ENCODE results near the gene NUPR2. TPM values are rescaled to one million over a fixed set of nuclear protein-coding genes. Genes with fewer than 3 reads are reported as not detected.
"Not testable (repeated sequence)": the region's sequence is repeated elsewhere in the genome, so short reads cannot be mapped to it uniquely, and the experiment has no call there.

Gene NUPR2
- total RNA-seq, 1 experiment from 2014 or later = not detected

DNA sequence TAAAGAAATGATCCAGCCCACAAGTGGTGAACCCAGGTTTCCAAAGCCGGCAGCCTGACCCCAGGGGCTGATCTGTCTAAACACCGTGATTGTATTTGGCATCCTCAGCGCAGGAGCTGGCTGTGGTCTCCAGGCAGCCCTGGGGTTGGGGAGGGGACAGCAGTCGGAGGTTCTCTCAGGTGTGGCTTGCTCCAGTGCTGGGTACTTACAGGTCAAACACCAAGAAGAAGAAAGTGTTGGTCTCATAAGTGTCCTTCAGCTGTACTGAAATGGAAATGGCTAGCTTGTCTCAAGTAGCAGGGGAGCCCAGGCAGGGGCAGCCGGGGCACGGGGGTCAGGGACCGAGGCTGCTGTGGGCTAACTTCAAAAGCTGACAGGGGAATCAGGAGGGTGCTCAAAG lies 29.5 kb downstream of the NUPR2 start:
- DNase-seq (ENCODE audit: low read depth) = no peak

DNA sequence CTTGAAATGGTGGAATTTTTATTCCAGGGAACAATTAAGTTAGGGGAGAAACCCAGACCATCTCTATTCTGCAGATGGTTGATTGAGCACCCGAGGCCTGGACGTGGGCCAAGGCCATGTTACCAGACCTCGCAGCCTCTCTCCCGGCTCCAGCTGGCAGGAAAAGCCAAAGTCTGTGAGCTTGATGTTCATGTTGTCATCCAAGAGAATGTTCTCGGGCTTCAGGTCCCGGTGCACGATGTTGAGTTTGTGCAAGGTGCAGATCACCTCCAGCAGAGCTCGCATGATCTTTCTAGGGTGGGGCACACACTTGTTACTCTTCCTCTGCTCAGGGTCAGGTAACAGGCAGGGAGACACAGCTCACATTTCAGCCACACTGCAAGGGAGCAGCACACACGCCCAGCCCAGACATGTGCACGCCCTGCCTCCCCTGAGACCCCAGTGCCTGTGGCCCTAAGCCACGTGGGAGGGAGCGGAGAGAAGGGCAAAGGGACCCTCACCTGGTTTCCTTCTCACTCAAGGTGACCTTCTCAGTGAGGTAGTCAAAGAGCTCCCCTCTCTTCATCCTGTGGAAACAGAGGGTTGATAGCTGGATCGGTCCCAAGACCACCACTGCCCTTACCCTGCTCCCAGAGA lies 32.9 kb downstream of the NUPR2 start:
- no peak for DNase-seq (ENCODE audit: low read depth)

DNA sequence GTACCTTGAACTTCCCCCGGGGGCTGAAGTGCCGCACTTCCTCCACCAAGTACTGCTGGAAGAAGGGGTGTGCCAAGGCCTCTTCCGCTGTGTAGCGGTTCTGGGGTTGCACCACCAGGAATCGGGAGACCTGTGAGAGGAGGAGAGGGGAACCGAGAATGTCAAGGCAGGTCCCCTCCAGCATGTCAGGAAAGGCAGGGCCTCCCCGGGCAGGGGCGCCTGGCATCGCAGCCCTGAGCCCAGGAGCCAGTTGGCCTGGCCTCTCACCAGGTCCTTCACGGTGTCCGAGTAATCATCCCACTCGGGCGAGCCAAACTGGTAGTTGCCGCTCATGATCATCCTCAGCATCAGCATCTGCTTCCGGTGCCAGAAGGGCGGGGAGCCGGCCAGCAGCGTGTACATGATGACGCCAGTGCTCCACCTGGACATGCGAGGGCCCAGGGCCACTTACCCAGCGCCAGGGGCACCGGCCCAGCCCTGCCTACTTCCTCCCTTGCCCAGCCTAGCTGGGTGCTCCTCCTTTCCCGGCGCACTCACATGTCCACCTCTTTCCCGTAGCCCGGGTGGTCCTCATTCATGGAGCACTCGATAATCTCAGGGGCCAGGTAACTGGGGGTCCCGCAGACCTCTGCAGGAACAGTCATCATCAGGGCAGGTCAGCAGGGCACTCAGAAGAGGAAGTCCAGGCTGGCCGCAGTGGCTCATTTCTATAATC lies 34.4 kb downstream of the NUPR2 start:
- DNase-seq (ENCODE audit: low read depth) = no peak

DNA sequence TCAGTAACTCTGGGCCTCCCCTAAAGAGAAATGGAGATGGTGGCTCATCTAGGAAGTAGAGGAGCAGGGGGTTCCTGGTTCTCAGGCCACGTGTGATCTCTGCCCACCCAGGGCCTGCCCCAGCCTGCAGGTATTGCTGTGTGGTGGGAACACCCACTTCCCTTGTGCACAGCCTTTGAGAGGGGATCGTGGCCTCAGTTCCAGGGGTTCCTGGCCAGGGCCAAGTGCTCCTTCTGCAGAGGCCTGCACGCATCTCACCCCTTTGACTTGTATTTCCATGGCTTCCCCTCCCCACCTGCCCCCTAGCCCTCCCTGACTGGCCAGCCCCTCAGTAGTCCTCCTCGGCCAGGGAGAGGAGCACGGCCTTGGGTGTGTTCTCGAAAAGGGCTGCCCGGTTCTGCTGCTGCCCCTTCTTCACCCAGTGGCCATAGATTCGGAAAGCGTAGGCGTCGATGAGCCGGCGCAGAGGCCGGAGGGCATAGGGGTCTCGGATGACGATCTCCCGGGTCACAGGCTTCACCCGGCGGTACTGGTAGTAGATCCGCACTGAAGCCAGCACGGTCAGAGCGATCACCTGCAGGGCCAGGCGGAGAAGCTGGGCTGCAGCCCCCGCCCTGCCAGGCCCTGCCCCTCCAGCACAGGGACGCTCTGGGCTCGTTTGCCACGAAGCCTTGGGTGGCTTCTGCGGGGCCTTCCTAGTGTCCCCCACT lies 35.3 kb downstream of the NUPR2 start:
- DNase-seq (ENCODE audit: low read depth) = not testable (repeated sequence)

DNA sequence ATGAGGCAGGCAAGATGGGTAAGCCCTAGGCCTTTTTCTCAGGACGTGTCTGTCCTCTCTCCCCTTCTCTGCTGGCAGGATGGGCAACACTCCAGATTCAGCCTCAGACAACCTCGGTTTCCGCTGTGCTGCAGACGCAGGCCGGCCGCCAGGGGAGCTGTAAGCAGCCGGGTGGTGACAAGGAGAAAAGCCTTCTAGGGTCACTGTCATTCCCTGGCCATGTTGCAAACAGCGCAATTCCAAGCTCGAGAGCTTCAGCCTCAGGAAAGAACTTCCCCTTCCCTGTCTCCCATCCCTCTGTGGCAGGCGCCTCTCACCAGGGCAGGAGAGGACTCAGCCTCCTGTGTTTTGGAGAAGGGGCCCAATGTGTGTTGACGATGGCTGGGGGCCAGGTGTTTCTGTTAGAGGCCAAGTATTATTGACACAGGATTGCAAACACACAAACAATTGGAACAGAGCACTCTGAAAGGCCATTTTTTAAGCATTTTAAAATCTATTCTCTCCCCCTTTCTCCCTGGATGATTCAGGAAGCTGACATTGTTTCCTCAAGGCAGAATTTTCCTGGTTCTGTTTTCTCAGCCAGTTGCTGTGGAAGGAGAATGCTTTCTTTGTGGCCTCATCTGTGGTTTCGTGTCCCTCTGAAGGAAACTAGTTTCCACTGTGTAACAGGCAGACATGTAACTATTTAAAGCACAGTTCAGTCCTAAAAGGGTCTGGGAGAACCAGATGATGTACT lies 36.6 kb downstream of the NUPR2 start:
- DNase-seq (ENCODE audit: low read depth) = peak; percentile 16

DNA sequence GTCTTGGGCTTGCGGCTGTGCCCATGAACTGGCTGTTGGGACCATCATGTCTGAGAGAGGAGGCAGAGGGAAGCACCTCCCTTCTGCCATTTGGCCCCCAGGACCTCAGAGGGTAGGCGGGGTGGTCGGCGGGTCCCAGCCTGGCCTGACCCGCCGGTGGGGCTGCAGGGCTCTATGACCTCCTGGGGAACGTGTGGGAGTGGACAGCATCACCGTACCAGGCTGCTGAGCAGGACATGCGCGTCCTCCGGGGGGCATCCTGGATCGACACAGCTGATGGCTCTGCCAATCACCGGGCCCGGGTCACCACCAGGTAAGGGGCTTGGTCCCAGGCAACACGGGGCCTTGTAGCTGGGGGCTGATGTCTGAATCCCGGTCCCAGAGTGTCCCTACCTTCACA lies 38.0 kb downstream of the NUPR2 start:
- DNase-seq (ENCODE audit: low read depth) = no peak

DNA sequence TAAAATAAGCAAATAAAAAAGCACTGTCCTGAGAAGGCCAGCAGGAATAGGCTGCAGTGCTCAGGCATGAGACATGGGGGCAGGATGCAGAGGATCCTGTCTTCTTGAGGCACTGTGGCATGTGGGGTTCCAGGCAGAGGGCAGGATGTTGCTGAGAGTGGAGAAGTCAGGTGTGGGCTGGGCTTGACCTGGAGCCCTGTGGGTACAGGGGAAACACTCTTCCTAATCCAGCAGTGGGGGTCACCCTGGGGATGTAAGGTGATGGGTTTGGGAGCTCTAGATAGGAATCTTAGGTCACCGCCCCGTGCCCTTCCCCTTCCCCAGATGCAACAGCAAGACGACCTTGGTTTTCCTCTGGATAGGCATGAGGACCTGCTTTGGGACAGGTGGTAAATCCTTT lies 38.5 kb downstream of the NUPR2 start:
- no peak for DNase-seq (ENCODE audit: low read depth)

DNA sequence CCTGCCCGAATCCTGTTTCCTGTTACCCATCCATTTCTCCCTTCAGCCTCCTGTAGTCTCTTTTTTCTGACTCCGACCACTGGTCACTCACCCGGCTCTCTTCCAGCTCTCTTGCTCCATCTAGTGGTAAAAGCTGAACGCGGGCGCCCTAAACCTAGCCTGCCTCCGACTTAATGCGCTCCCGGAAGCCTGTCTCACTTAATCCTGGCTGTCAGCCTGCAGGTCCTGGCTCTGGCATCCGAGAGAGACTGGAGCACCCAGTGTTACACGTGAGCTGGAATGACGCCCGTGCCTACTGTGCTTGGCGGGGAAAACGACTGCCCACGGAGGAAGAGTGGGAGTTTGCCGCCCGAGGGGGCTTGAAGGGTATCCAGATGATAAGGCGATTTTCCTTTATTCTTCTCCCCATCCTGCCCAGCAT lies 41.8 kb downstream of the NUPR2 start:
- DNase-seq (ENCODE audit: low read depth) = peak; percentile 81

DNA sequence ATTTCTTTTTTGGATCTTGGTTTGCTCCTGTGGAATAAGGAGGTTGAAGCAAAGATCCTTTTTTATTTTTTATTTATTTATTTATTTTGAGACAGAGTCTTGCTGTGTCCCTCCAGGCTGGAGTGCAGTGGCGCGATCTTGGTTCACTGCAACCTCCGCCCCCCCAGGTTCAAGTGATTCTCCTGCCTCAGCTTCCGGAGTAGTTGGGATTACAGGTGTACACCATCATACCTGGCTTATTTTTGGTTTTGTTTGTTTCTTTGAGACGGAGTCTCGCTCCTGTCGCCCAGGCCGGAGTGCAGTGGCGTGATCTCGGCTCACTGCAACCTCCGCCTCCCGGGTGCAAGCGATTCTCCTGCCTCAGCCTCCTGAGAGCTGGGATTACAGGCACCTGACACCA lies 49.8 kb downstream of the NUPR2 start:
- not testable (repeated sequence) for DNase-seq (ENCODE audit: low read depth)

Other genes starting within 250 kb of the NUPR2 start
- gene ZNF713, start 229.0 kb downstream of the NUPR2 start, total RNA-seq (2014; rRNA removed; shearing (Covaris generic)) = 0.84 and 2.8 TPM in 2 replicates
- gene MRPS17, start 164.5 kb downstream of the NUPR2 start, total RNA-seq (2014; rRNA removed; shearing (Covaris generic)) = 15.9 and 20.3 TPM in 2 replicates
- gene NIPSNAP2, start 151.8 kb downstream of the NUPR2 start, total RNA-seq (2014; rRNA removed; shearing (Covaris generic)) = 56.7 and 65.8 TPM in 2 replicates
- gene PSPH, start 65.0 kb downstream of the NUPR2 start, total RNA-seq (2014; rRNA removed; shearing (Covaris generic)) = 47.8 and 50.8 TPM in 2 replicates
- 273 and 299 TPM in 2 replicates for gene CCT6A, start 64.7 kb downstream of the NUPR2 start, total RNA-seq (2014; rRNA removed; shearing (Covaris generic))
- 106 and 128 TPM in 2 replicates for gene SUMF2, start 52.1 kb downstream of the NUPR2 start, total RNA-seq (2014; rRNA removed; shearing (Covaris generic))
- gene PHKG1, start 23.5 kb downstream of the NUPR2 start, total RNA-seq (2014; rRNA removed; shearing (Covaris generic)) = 0.12 TPM in 1 of 2 replicates, not detected in the other
- 669 and 764 TPM in 2 replicates for gene CHCHD2, start 9.9 kb downstream of the NUPR2 start, total RNA-seq (2014; rRNA removed; shearing (Covaris generic))

Data from M059J (cell line).